Memory B cell (primary cell): ENCODE measurements around the gene EEF1AKMT4.

Experiments
- ATAC-seq: fragments of 150-1000 bp; cut with Tn5 transposase; 2 replicates; pipeline ENCODE4 v1.10.0; 2021; ENCODE audit warnings: low read depth, mild to moderate bottlenecking, moderate library complexity
- DNase-seq, 2 donors: peaks; one replicate each; pipeline ENCODE4 v3.0.0; 2022; ENCODE audit warnings: low spot score in 2 of 2
- H3K27ac Mint-ChIP-seq: one replicate; pipeline ENCODE4 v1.8.0; 2022; ENCODE audit warnings: mild to moderate bottlenecking, moderate library complexity, mixed read lengths
- H3K27me3 Mint-ChIP-seq: one replicate; pipeline ENCODE4 v1.8.0; 2022; ENCODE audit warnings: mixed read lengths
- H3K36me3 Mint-ChIP-seq: one replicate; pipeline ENCODE4 v1.8.0; 2022; ENCODE audit warnings: mild to moderate bottlenecking, mixed read lengths
- H3K4me1 Mint-ChIP-seq: one replicate; pipeline ENCODE4 v1.8.0; 2022; ENCODE audit warnings: mixed read lengths
- H3K4me3 Mint-ChIP-seq: one replicate; pipeline ENCODE4 v1.8.0; 2022; ENCODE audit warnings: mild to moderate bottlenecking, moderate library complexity, mixed read lengths
- H3K9me3 Mint-ChIP-seq: one replicate; pipeline ENCODE4 v1.8.0; 2022; ENCODE audit warnings: mixed read lengths

EEF1AKMT4 gene

GRCh38 chr3:184249412-184250166, at the start of gene EEF1AKMT4:
Gene EEF1AKMT4, plus strand, starts transcription at chr3:184249672. Its CDS starts 23 bp downstream, at chr3:184249695.
- peak; percentile 86 to 89 for DNase-seq
- H3K27ac Mint-ChIP-seq: peak within 1 kb of the TSS; percentile 93
- H3K36me3 Mint-ChIP-seq: peaks cover 12% of the 10 kb centered on the region
- peaks cover 11% of the 10 kb centered on the region for H3K4me1 Mint-ChIP-seq
- peak; percentile 81 for ATAC-seq
- no peaks in the 10 kb centered on the region for H3K27me3 Mint-ChIP-seq
- H3K4me3 Mint-ChIP-seq: peak within 1 kb of the TSS; percentile 97
- H3K9me3 Mint-ChIP-seq: no peaks in the 10 kb centered on the region

GRCh38 chr3:184200825-184201224, 48.6 kb upstream of the EEF1AKMT4 start:
- ATAC-seq: no peak
- Mint-ChIP-seq H3K4me1 (no peaks in the 10 kb centered on the region), H3K36me3 (no peaks in the 10 kb centered on the region)

GRCh38 chr3:184203526-184203925, 45.9 kb upstream of the EEF1AKMT4 start:
- ATAC-seq (no peak), DNase-seq (no peak)
- H3K4me3 Mint-ChIP-seq: no peak overlapping the region
- H3K9me3 Mint-ChIP-seq: no peaks in the 10 kb centered on the region
- no peak overlapping the region for H3K27ac Mint-ChIP-seq
- H3K27me3 Mint-ChIP-seq: peaks cover 14% of the 10 kb centered on the region
- H3K36me3 Mint-ChIP-seq: no peaks in the 10 kb centered on the region
- no peaks in the 10 kb centered on the region for H3K4me1 Mint-ChIP-seq

More at GRCh38 chr3:184200825-184201224, 48.6 kb upstream of the EEF1AKMT4 start:
- Mint-ChIP-seq H3K9me3 (no peaks in the 10 kb centered on the region), H3K27me3 (peaks cover 6% of the 10 kb centered on the region), H3K27ac (no peak overlapping the region), H3K4me3 (no peak overlapping the region)
- DNase-seq: no peak

- Mint-ChIP-seq H3K4me3 (no peak overlapping the region), H3K27ac (no peak overlapping the region), H3K27me3 (peaks cover 17% of the 10 kb centered on the region), H3K36me3 (no peaks in the 10 kb centered on the region), H3K9me3 (no peaks in the 10 kb centered on the region), H3K4me1 (no peaks in the 10 kb centered on the region)
- DNase-seq (no peak), ATAC-seq (no peak)
These were observed 40.1 kb upstream of the EEF1AKMT4 start for GRCh38 chr3:184209146-184209923.

GRCh38 chr3:184211297-184211696, 38.2 kb upstream of the EEF1AKMT4 start:
- Mint-ChIP-seq H3K36me3 (no peaks in the 10 kb centered on the region), H3K27ac (no peak overlapping the region), H3K27me3 (peaks cover 15% of the 10 kb centered on the region), H3K4me1 (no peaks in the 10 kb centered on the region), H3K9me3 (no peaks in the 10 kb centered on the region), H3K4me3 (no peak overlapping the region)
- ATAC-seq: no peak
- DNase-seq: no peak

- Mint-ChIP-seq H3K4me3 (no peak overlapping the region), H3K4me1 (no peaks in the 10 kb centered on the region), H3K36me3 (no peaks in the 10 kb centered on the region), H3K27me3 (peaks cover 12% of the 10 kb centered on the region), H3K9me3 (no peaks in the 10 kb centered on the region), H3K27ac (no peak overlapping the region)
- DNase-seq (no peak), ATAC-seq (no peak)
These were observed 37.8 kb upstream of the EEF1AKMT4 start for GRCh38 chr3:184211718-184212117.

GRCh38 chr3:184218814-184219213, 30.7 kb upstream of the EEF1AKMT4 start:
- Mint-ChIP-seq H3K4me1 (no peaks in the 10 kb centered on the region), H3K27ac (no peak overlapping the region), H3K27me3 (peaks cover 14% of the 10 kb centered on the region), H3K4me3 (no peak overlapping the region), H3K36me3 (no peaks in the 10 kb centered on the region), H3K9me3 (no peaks in the 10 kb centered on the region)
- DNase-seq (no peak), ATAC-seq (no peak)

GRCh38 chr3:184222521-184222920, 27.0 kb upstream of the EEF1AKMT4 start:
- Mint-ChIP-seq H3K27ac (no peak overlapping the region), H3K27me3 (peaks cover 17% of the 10 kb centered on the region), H3K9me3 (no peaks in the 10 kb centered on the region), H3K36me3 (no peaks in the 10 kb centered on the region), H3K4me1 (peaks cover under 1% of the 10 kb centered on the region), H3K4me3 (no peak overlapping the region)
- DNase-seq (no peak), ATAC-seq (no peak)

- H3K4me3 Mint-ChIP-seq: no peak overlapping the region
- no peak for DNase-seq
- peaks cover 22% of the 10 kb centered on the region for H3K27me3 Mint-ChIP-seq
These were observed 25.5 kb upstream of the EEF1AKMT4 start for GRCh38 chr3:184223946-184224345.

GRCh38 chr3:184227481-184227935, 22.0 kb upstream of the EEF1AKMT4 start:
- ATAC-seq: peak; percentile 11

More at GRCh38 chr3:184223946-184224345, 25.5 kb upstream of the EEF1AKMT4 start:
- Mint-ChIP-seq H3K27ac (no peak overlapping the region), H3K4me1 (peaks cover 5% of the 10 kb centered on the region), H3K9me3 (no peaks in the 10 kb centered on the region), H3K36me3 (no peaks in the 10 kb centered on the region)
- no peak for ATAC-seq

GRCh38 chr3:184228376-184229137, 20.9 kb upstream of the EEF1AKMT4 start:
- peak overlapping the region; percentile 77 for H3K4me3 Mint-ChIP-seq
- no peak for DNase-seq
- peaks cover 35% of the 10 kb centered on the region for H3K27me3 Mint-ChIP-seq
- no peaks in the 10 kb centered on the region for H3K36me3 Mint-ChIP-seq
- no peaks in the 10 kb centered on the region for H3K9me3 Mint-ChIP-seq
- no peak for ATAC-seq
- H3K27ac Mint-ChIP-seq: no peak overlapping the region
- H3K4me1 Mint-ChIP-seq: peaks cover 11% of the 10 kb centered on the region

More at GRCh38 chr3:184227481-184227935, 22.0 kb upstream of the EEF1AKMT4 start:
- H3K4me1 Mint-ChIP-seq: peaks cover 11% of the 10 kb centered on the region
- H3K36me3 Mint-ChIP-seq: no peaks in the 10 kb centered on the region
- H3K27me3 Mint-ChIP-seq: peaks cover 31% of the 10 kb centered on the region
- DNase-seq: peak; percentile 48 to 58
- H3K4me3 Mint-ChIP-seq: no peak overlapping the region
- no peak overlapping the region for H3K27ac Mint-ChIP-seq
- no peaks in the 10 kb centered on the region for H3K9me3 Mint-ChIP-seq

GRCh38 chr3:184229394-184230080, 19.9 kb upstream of the EEF1AKMT4 start, which contains the start of gene VWA5B2:
Gene VWA5B2, plus strand, starts transcription at chr3:184229585. Its CDS starts 944 bp downstream, at chr3:184230529.
- Mint-ChIP-seq H3K4me1 (peaks cover 11% of the 10 kb centered on the region), H3K4me3 (peak within 1 kb of the TSS; percentile 77), H3K27ac (no peak within 1 kb of the TSS), H3K36me3 (no peaks in the 10 kb centered on the region), H3K27me3 (peaks cover 32% of the 10 kb centered on the region), H3K9me3 (no peaks in the 10 kb centered on the region)
- DNase-seq: peak; percentile 79 to 81
- peak; percentile 96 for ATAC-seq

- H3K9me3 Mint-ChIP-seq: no peaks in the 10 kb centered on the region
- peaks cover 11% of the 10 kb centered on the region for H3K4me1 Mint-ChIP-seq
- H3K27ac Mint-ChIP-seq: no peak overlapping the region
- H3K36me3 Mint-ChIP-seq: no peaks in the 10 kb centered on the region
- DNase-seq (peak in 1 of 2 donors; percentile 30), ATAC-seq (no peak)
- H3K4me3 Mint-ChIP-seq: peak overlapping the region; percentile 32
- H3K27me3 Mint-ChIP-seq: peaks cover 31% of the 10 kb centered on the region
These were observed 19.3 kb upstream of the EEF1AKMT4 start for GRCh38 chr3:184230081-184230602.
